OCI-LY7 (cell line): Measurements from ENCODE around the gene ZNF497. TPM values are rescaled to one million over a fixed set of nuclear protein-coding genes. Genes with fewer than 3 reads are reported as not detected.

Source experiments
- BruUV-seq: library from RNA; stranded (reverse); fragments of 400-500 nt; replicated peaks from 2 replicates; lab custom pipeline; 2021; lab: Mats Ljungman, UMichigan
- CTCF ChIA-PET: fragments of 300-600 bp; sonication (Branson Sonifier 250); formaldehyde crosslinking; loops from one replicate; lab custom pipeline; 2022; ENCODE audit warnings: antibody characterized with exemption; ENCODE audit not compliant: unreplicated experiment; lab: Charles Lee
- POLR2A ChIA-PET: fragments of 300-600 bp; sonication (Branson Sonifier 250); formaldehyde crosslinking; loops from one replicate; lab custom pipeline; 2022; ENCODE audit warnings: antibody characterized with exemption; lab: Charles Lee
- DNase-seq: peaks from one replicate; pipeline ENCODE4 v3.0.0-alpha.2; 2015; ENCODE audit warnings: low spot score
- H2AFZ ChIP-seq: fragments of 200-600 bp; sonication (generic), shearing (Covaris generic); 2 replicates; pipeline ENCODE4 v1.6.1; 2014; ENCODE audit warnings: mild to moderate bottlenecking, antibody characterized with exemption, low read length, moderate library complexity
- H3K27ac ChIP-seq: fragments of 200-600 bp; sonication (generic); 2 replicates; pipeline ENCODE4 v1.5.1; 2014; ENCODE audit warnings: mixed run types, low read depth, mild to moderate bottlenecking, moderate library complexity, low read length, inconsistent platforms; ENCODE audit not compliant: poor library complexity, severe bottlenecking
- H3K36me3 ChIP-seq: fragments of 200-600 bp; sonication (generic); 2 replicates; pipeline ENCODE4 v1.6.1; 2014; ENCODE audit warnings: mild to moderate bottlenecking, antibody characterized with exemption, low read length, moderate library complexity, mixed read lengths; ENCODE audit not compliant: insufficient read depth
- H3K4me1 ChIP-seq: fragments of 200-600 bp; sonication (generic); 2 replicates; pipeline ENCODE4 v1.5.1; 2014; ENCODE audit warnings: mild to moderate bottlenecking, low read length; ENCODE audit not compliant: insufficient read depth, poor library complexity, severe bottlenecking
- H3K4me2 ChIP-seq: fragments of 200-600 bp; sonication (generic); 2 replicates; pipeline ENCODE4 v1.6.1; 2014; ENCODE audit warnings: mild to moderate bottlenecking, low read length
- H3K4me3 ChIP-seq: fragments of 200-600 bp; sonication (generic); 2 replicates; pipeline ENCODE4 v1.5.1; 2014; ENCODE audit warnings: mild to moderate bottlenecking, low read depth, low read length; ENCODE audit not compliant: poor library complexity, severe bottlenecking
- H3K79me2 ChIP-seq: fragments of 200-600 bp; sonication (generic); 2 replicates; pipeline ENCODE4 v1.6.1; 2016; ENCODE audit warnings: low read depth, mild to moderate bottlenecking, low read length, moderate library complexity, mixed read lengths; ENCODE audit not compliant: insufficient read depth
- H3K9me2 ChIP-seq: fragments of 200-600 bp; sonication (generic); 2 replicates; pipeline ENCODE4 v1.6.1; 2016; ENCODE audit warnings: mild to moderate bottlenecking, low read length, mixed read lengths; ENCODE audit not compliant: insufficient read depth
- H3K9me3 ChIP-seq: fragments of 200-600 bp; sonication (generic); 2 replicates; pipeline ENCODE4 v1.6.1; 2014; ENCODE audit warnings: mild to moderate bottlenecking, mixed run types, low read length, mixed read lengths
- H4K20me1 ChIP-seq: fragments of 200-600 bp; sonication (generic); 2 replicates; pipeline ENCODE4 v1.6.1; 2014; ENCODE audit warnings: mild to moderate bottlenecking, antibody characterized with exemption, low read length, moderate library complexity, mixed read lengths; ENCODE audit not compliant: insufficient read depth
- EZH2phosphoT487 ChIP-seq: fragments of 200-600 bp; sonication (generic); IDR thresholded peaks from 2 replicates; pipeline ENCODE4 v1.6.1; 2018; ENCODE audit warnings: low read depth, borderline replicate concordance, mild to moderate bottlenecking, mixed run types, antibody characterized with exemption, low read length, moderate library complexity, mixed read lengths
- intact Hi-C: fragments of 100-400 bp; cut with micrococcal nuclease; formaldehyde crosslinking; loops from one replicate; pipeline ENCODE4 v1.10.0; 2022; ENCODE audit not compliant: unreplicated experiment
- total RNA-seq, 2 experiments: library from RNA; depleted of rRNA in 1 of 2; stranded (reverse); fragments of >200 nt in 1 of 2; shearing (Covaris generic) in 1 of 2; gene quantifications; 2 replicates each; pipeline ENCODE4 v1.2.3, GENCODE V29; 2014 to 2022
- TF ChIP-seq, protein P1 (sequence below): fragments of 200-600 bp; sonication (generic); conservative IDR thresholded peaks from 2 replicates; pipeline ENCODE4 v1.5.1; 2014; ENCODE audit warnings: mild to moderate bottlenecking, antibody characterized with exemption, low read length, moderate library complexity, mixed read lengths

Gene ZNF497
- total RNA-seq, 2 experiments from 2014 or later, result 3.6 to 6.1 TPM

DNA sequence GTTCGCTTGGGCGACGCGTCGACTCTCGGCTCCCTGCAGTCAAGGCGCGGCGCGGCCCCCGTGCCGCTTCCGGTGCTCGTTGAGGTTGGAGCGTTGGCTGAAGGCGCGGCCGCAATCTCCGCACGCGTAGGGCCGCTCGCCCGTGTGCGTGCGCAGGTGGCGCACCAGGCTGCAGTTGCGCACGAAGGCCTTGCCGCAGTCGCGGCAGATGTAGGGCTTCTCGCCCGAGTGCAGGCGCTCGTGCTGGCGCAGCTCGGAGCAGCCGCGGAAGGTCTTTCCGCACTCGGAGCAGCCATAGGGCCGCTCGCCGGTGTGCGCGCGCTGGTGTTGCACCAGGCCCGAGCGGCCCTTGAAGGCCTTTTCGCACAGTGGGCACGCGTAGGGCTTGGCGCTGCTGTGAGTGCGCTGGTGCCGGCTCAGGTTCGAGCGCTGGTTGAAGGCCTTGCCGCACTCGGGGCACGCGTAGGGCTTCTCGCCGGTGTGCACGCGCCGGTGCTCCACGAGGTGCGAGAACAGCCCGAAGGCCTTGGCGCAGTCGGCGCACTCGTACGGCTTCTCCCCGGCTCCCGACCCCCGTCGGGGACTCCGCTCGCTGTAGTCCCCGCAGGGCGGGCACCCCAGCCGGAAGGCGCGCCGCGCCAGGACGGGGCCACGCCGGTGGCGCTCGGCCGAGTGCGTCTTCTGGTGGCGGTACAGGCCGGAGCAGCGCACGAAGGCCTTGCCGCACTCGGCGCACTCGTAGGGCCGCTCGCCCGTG lies 5.3 kb upstream of the ZNF497 start:
- POLR2A ChIA-PET, result no interaction called here
- intact Hi-C loops, result no loop called here

DNA sequence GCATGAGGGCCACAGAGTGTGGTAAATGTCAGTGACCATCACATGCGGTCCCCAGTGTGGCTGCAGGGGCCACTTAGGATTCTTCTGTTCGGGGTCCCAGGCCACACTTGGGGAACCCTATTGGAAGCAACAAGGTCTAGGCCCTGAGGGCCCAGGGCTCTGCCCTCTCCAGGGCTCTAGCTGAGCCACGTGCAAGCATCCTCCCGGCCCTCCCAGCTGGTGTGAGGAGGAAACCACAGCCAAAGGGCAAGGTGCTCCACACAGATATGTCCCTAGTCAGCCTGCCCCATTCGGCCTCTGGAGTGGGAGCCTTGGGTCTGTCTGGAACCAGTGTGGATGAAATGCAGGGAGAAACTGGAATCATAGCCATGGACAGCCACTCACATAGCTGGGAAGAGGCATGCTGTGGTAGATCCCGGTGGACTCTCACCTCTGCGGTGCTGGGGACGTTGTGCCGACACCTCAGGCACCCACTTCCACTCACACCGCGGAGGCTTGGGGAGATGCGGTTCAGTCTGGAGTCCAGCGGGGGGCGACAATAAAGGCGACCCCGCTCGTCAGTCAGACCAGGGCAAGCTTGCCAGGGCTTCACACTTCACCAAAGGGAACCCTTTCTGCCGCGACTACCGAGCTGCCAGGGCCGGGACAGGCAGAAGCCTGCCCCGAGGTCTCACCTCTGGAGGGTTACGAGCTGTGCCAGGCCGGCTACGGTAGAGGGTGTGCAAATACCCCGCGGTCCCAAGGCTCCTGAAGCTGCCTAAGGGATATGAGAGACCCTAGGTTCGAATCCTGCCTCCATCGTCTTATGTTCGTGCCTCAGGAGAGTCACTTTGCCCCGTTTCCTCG lies 4.3 kb upstream of the ZNF497 start:
- BruUV-seq, result no TSS peak
- Histone ChIP-seq H3K4me3 (no peak overlapping the region), H3K4me1 (peaks cover 11% of the 10 kb centered on the region), H3K4me2 (no peak overlapping the region), H2AFZ (no peak overlapping the region), H3K27ac (no peak overlapping the region), H3K79me2 (no peaks in the 10 kb centered on the region), H3K9me2 (no peaks in the 10 kb centered on the region), H4K20me1 (no peaks in the 10 kb centered on the region), H3K36me3 (no peaks in the 10 kb centered on the region), H3K9me3 (no peaks in the 10 kb centered on the region)
- intact Hi-C loops, result no loop called here
- CTCF ChIA-PET, result no interaction called here
- TF ChIP-seq, protein P1, sequence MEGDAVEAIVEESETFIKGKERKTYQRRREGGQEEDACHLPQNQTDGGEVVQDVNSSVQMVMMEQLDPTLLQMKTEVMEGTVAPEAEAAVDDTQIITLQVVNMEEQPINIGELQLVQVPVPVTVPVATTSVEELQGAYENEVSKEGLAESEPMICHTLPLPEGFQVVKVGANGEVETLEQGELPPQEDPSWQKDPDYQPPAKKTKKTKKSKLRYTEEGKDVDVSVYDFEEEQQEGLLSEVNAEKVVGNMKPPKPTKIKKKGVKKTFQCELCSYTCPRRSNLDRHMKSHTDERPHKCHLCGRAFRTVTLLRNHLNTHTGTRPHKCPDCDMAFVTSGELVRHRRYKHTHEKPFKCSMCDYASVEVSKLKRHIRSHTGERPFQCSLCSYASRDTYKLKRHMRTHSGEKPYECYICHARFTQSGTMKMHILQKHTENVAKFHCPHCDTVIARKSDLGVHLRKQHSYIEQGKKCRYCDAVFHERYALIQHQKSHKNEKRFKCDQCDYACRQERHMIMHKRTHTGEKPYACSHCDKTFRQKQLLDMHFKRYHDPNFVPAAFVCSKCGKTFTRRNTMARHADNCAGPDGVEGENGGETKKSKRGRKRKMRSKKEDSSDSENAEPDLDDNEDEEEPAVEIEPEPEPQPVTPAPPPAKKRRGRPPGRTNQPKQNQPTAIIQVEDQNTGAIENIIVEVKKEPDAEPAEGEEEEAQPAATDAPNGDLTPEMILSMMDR, result peak; percentile 29; the same call in 1 of the 2 replicates
- TF ChIP-seq EZH2phosphoT487, result no peak
- no peak for DNase-seq
- POLR2A ChIA-PET, result no interaction called here

More for the DNA sequence above, 5.3 kb upstream of the ZNF497 start:
- BruUV-seq, result no TSS peak
- no peak overlapping the region for H3K27ac ChIP-seq
- no peaks in the 10 kb centered on the region for H3K79me2 ChIP-seq
- no peaks in the 10 kb centered on the region for H3K9me2 ChIP-seq
- no peak overlapping the region for H3K4me3 ChIP-seq
- TF ChIP-seq, protein P1, result no peak
- TF ChIP-seq EZH2phosphoT487, result no peak
- no peaks in the 10 kb centered on the region for H4K20me1 ChIP-seq
- CTCF ChIA-PET, result no interaction called here
- H2AFZ ChIP-seq, result no peak overlapping the region
- DNase-seq, result no peak
- no peaks in the 10 kb centered on the region for H3K9me3 ChIP-seq
- H3K36me3 ChIP-seq, result no peaks in the 10 kb centered on the region
- H3K4me2 ChIP-seq, result no peak overlapping the region
- peaks cover 14% of the 10 kb centered on the region for H3K4me1 ChIP-seq
